Measurements from ENCODE around the gene RHOBTB3.

- no peak for TF ChIP-seq CTCF (conservative IDR thresholded peaks at IDR 0.05; ENCODE audit: low read length)
- no peak for TF ChIP-seq EZH2phosphoT487 (IDR thresholded peaks at IDR 0.05; ENCODE audit: borderline replicate concordance)
Observed at GRCh38 chr5:95778713-95779436, 47.7 kb downstream of the RHOBTB3 start.
